HFFc6 (cell line): Measurements from ENCODE around the gene NT5C2. TPM values are rescaled to one million over a fixed set of nuclear protein-coding genes. Genes with fewer than 3 reads are reported as not detected.
"Not testable (repeated sequence)": the region's sequence is repeated elsewhere in the genome, so short reads cannot be mapped to it uniquely, and the experiment has no call there.

ENCODE experiments used
- DNase-seq: peaks from one replicate; pipeline ENCODE4 v3.0.0-alpha.2; 2018
- H3K27ac Mint-ChIP-seq: 2 replicates; pipeline ENCODE4 v1.8.0; 2020; ENCODE audit warnings: mild to moderate bottlenecking, mixed read lengths
- H3K27me3 Mint-ChIP-seq: 2 replicates; pipeline ENCODE4 v1.8.0; 2021; ENCODE audit warnings: mild to moderate bottlenecking, moderate library complexity, mixed read lengths; ENCODE audit not compliant: insufficient read depth
- H3K36me3 Mint-ChIP-seq: 2 replicates; pipeline ENCODE4 v1.8.0; 2021; ENCODE audit warnings: low read depth, mixed read lengths
- H3K4me1 Mint-ChIP-seq: 2 replicates; pipeline ENCODE4 v1.8.0; 2020; ENCODE audit warnings: low read depth, mixed read lengths
- H3K4me3 Mint-ChIP-seq: 2 replicates; pipeline ENCODE4 v1.8.0; 2020; ENCODE audit warnings: mild to moderate bottlenecking, moderate library complexity, mixed read lengths
- H3K9me3 Mint-ChIP-seq: 2 replicates; pipeline ENCODE4 v1.8.0; 2020; ENCODE audit warnings: mild to moderate bottlenecking, mixed read lengths
- CTCF ChIP-seq: fragments of 200-600 bp; sonication (generic); IDR thresholded peaks from 2 replicates; pipeline ENCODE4 v1.5.0; 2021; ENCODE audit warnings: antibody characterized with exemption, mild to moderate bottlenecking
- total RNA-seq, 6 experiments: library from RNA; stranded (reverse); fragmentation: NEBNext Ultra II Directional; extraction: Animal tissue kit (Norgen Biotek cat#: 25700); gene quantifications; 2 replicates in 1 of 6; 3 replicates in 5 of 6; pipeline ENCODE4 v1.2.3, GENCODE V29; 2021

The NT5C2 gene
- total RNA-seq, 6 experiments from 2014 or later: 78.5 to 97.4 (median 81.1) TPM

- Mint-ChIP-seq H3K36me3 (peaks cover 48% of the 10 kb centered on the region), H3K27ac (no peak overlapping the region), H3K27me3 (no peaks in the 10 kb centered on the region; the same call in 1 of the 2 replicates), H3K4me1 (peaks cover 67% of the 10 kb centered on the region), H3K4me3 (no peak overlapping the region), H3K9me3 (no peaks in the 10 kb centered on the region)
- TF ChIP-seq CTCF: no peak
- no peak for DNase-seq
Measured at GRCh38 chr10:103144041-103144440, 49.0 kb downstream of the NT5C2 start.

GRCh38 chr10:103143641-103144040 lies 49.4 kb downstream of the NT5C2 start:
- Mint-ChIP-seq H3K4me1 (peaks cover 67% of the 10 kb centered on the region), H3K36me3 (peaks cover 46% of the 10 kb centered on the region)
- not testable (repeated sequence) for H3K9me3 Mint-ChIP-seq, DNase-seq, H3K27me3 Mint-ChIP-seq, H3K27ac Mint-ChIP-seq, H3K4me3 Mint-ChIP-seq

- no peak for TF ChIP-seq CTCF
- no peaks in the 10 kb centered on the region; the same call in 1 of the 2 replicates for H3K27me3 Mint-ChIP-seq
- DNase-seq: no peak
- no peaks in the 10 kb centered on the region for H3K9me3 Mint-ChIP-seq
- peaks cover 56% of the 10 kb centered on the region for H3K4me1 Mint-ChIP-seq
- peaks cover 41% of the 10 kb centered on the region for H3K36me3 Mint-ChIP-seq
- peak overlapping the region; percentile 36; the same call in 1 of the 2 replicates for H3K27ac Mint-ChIP-seq
- no peak overlapping the region for H3K4me3 Mint-ChIP-seq
Measured at GRCh38 chr10:103141950-103142349, 51.1 kb downstream of the NT5C2 start.

GRCh38 chr10:103140469-103140868 lies 52.6 kb downstream of the NT5C2 start:
- H3K36me3 Mint-ChIP-seq: peaks cover 51% of the 10 kb centered on the region
- H3K27me3 Mint-ChIP-seq: no peaks in the 10 kb centered on the region; the same call in 1 of the 2 replicates
- TF ChIP-seq CTCF: no peak
- H3K9me3 Mint-ChIP-seq: no peaks in the 10 kb centered on the region; the same call in 1 of the 2 replicates
- H3K4me1 Mint-ChIP-seq: peaks cover 41% of the 10 kb centered on the region
- H3K27ac Mint-ChIP-seq: no peak overlapping the region
- DNase-seq: no peak
- H3K4me3 Mint-ChIP-seq: no peak overlapping the region

GRCh38 chr10:103139803-103140202 lies 53.3 kb downstream of the NT5C2 start:
- no peak for TF ChIP-seq CTCF
- H3K36me3 Mint-ChIP-seq: peaks cover 57% of the 10 kb centered on the region
- H3K27ac Mint-ChIP-seq: 0 out of 2 replicates have a peak overlapping the region, but pooled peaks have one; percentile 9
- no peaks in the 10 kb centered on the region; the same call in 1 of the 2 replicates for H3K9me3 Mint-ChIP-seq
- H3K27me3 Mint-ChIP-seq: no peaks in the 10 kb centered on the region; the same call in 1 of the 2 replicates
- no peak for DNase-seq
- H3K4me1 Mint-ChIP-seq: peaks cover 35% of the 10 kb centered on the region
- H3K4me3 Mint-ChIP-seq: no peak overlapping the region

GRCh38 chr10:103135168-103135567 lies 57.9 kb downstream of the NT5C2 start:
- Mint-ChIP-seq H3K4me1 (peaks cover 17% of the 10 kb centered on the region), H3K36me3 (peaks cover 67% of the 10 kb centered on the region)
- DNase-seq, H3K27me3 Mint-ChIP-seq, H3K4me3 Mint-ChIP-seq, H3K9me3 Mint-ChIP-seq, H3K27ac Mint-ChIP-seq: not testable (repeated sequence)

- H3K4me1 Mint-ChIP-seq: peaks cover 29% of the 10 kb centered on the region
- H3K4me3 Mint-ChIP-seq: no peak overlapping the region
- H3K27ac Mint-ChIP-seq: no peak overlapping the region
- peaks cover 3% of the 10 kb centered on the region; the same call in 1 of the 2 replicates for H3K27me3 Mint-ChIP-seq
- DNase-seq: no peak
- no peak for TF ChIP-seq CTCF
- H3K9me3 Mint-ChIP-seq: no peaks in the 10 kb centered on the region; the same call in 1 of the 2 replicates
- peaks cover 45% of the 10 kb centered on the region for H3K36me3 Mint-ChIP-seq
Measured at GRCh38 chr10:103130910-103131309, 62.2 kb downstream of the NT5C2 start.

- H3K4me3 Mint-ChIP-seq, H3K27ac Mint-ChIP-seq, DNase-seq, H3K27me3 Mint-ChIP-seq, H3K9me3 Mint-ChIP-seq: not testable (repeated sequence)
- Mint-ChIP-seq H3K4me1 (peaks cover 37% of the 10 kb centered on the region), H3K36me3 (peaks cover 43% of the 10 kb centered on the region)
Measured at GRCh38 chr10:103130180-103130579, 62.9 kb downstream of the NT5C2 start.
